MG63 (cell line): ENCODE data around the gene TEX19. TPM values are rescaled to one million over a fixed set of nuclear protein-coding genes. Genes with fewer than 3 reads are reported as not detected.
A peak's percentile ranks its signal among the peaks of the same experiment; 100 is the strongest.

Experiments
- DNase-seq: peaks from one replicate; pipeline ENCODE4 v3.0.0-alpha.2; 2020
- H3K27me3 ChIP-seq: fragments of 250-450 bp; sonication (Bioruptor Pico); 2 replicates; pipeline ENCODE4 v1.5.1; 2020; ENCODE audit warnings: mild to moderate bottlenecking, moderate library complexity
- H3K36me3 ChIP-seq: fragments of 250-450 bp; sonication (Bioruptor Pico); 2 replicates; pipeline ENCODE4 v1.5.1; 2020; ENCODE audit warnings: mild to moderate bottlenecking, moderate library complexity
- H3K4me3 ChIP-seq: fragments of 250-450 bp; sonication (Bioruptor Pico); 2 replicates; pipeline ENCODE4 v1.5.1; 2020; ENCODE audit warnings: mild to moderate bottlenecking, moderate library complexity
- H3K9me3 ChIP-seq: fragments of 250-450 bp; sonication (Bioruptor Pico); 2 replicates; pipeline ENCODE4 v1.5.1; 2020; ENCODE audit warnings: mild to moderate bottlenecking, moderate library complexity
- total RNA-seq: library from RNA; depleted of rRNA; stranded (reverse); fragments of >200 nt; shearing (Covaris generic); gene quantifications from 2 replicates; pipeline ENCODE4 v1.2.3, GENCODE V29; 2014; ENCODE audit warnings: low replicate concordance; rRNA removed

TEX19 gene, protein sequence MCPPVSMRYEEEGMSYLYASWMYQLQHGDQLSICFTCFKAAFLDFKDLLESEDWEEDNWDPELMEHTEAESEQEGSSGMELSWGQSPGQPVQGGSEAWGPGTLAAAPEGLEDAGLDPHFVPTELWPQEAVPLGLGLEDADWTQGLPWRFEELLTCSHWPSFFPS
- 2.3 TPM in 1 of 2 replicates, not detected in the other for total RNA-seq

- Histone ChIP-seq H3K27me3 (no peaks in the 10 kb centered on the region), H3K4me3 (no peak within 1 kb of the TSS), H3K36me3 (no peaks in the 10 kb centered on the region), H3K9me3 (no peaks in the 10 kb centered on the region)
- peak; percentile 33 for DNase-seq
Measured at GRCh38 chr17:82358465-82359350, at the start of gene TEX19. Gene TEX19 (plus strand): TSS chr17:82359247. CDS start chr17:82362151, 2,904 bp downstream.

GRCh38 chr17:82309656-82310570, 49.1 kb upstream of the TEX19 start:
- H3K9me3 ChIP-seq = no peaks in the 10 kb centered on the region
- DNase-seq = no peak
- H3K27me3 ChIP-seq = peaks cover 10% of the 10 kb centered on the region; the same call in 1 of the 2 replicates
- H3K36me3 ChIP-seq = no peaks in the 10 kb centered on the region
- H3K4me3 ChIP-seq = no peak overlapping the region

DNA sequence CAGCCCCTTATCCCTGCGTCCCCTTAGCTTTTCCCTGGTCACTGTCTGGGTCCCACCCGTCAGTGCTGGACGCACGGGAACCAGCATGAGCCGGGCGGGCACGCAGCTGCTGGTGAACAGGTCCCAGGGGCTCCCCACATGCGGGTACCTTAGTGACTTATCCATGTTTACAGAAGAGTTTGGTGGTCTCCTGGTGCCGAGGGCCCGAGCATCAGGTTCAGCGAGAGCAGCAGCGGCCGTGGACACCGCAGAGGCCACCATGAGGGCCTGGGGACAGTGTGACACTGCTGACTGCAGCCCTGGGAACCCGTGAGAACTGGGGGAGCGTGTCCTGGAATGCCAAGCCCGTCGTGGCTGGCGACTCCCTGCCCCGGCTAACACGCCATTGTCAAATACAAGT, 48.2 kb upstream of the TEX19 start:
- peaks cover 10% of the 10 kb centered on the region; the same call in 1 of the 2 replicates for H3K27me3 ChIP-seq
- no peaks in the 10 kb centered on the region for H3K36me3 ChIP-seq
- DNase-seq = no peak
- no peak overlapping the region for H3K4me3 ChIP-seq
- H3K9me3 ChIP-seq = no peaks in the 10 kb centered on the region

DNA sequence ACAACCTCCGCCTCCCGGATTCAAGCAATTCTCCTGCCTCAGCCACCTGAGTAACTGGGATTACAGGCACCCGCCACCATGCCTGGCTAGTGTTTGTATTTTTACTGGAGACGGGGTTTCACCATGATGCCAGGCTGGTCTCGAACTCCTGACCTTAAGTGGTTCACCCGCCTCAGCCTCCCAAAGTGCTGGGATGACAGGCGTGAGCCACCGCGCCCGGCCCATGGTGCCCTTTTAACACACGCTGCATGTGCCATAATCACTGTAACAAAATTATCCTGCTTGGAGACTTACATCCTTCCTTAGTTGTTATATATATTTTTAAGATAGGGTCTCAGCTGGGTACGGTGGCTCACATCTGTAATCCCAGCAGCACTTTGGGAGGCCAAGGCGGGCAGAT, 47.1 kb upstream of the TEX19 start:
- Histone ChIP-seq H3K9me3 (no peaks in the 10 kb centered on the region), H3K36me3 (no peaks in the 10 kb centered on the region), H3K4me3 (no peak overlapping the region), H3K27me3 (peaks cover 10% of the 10 kb centered on the region; the same call in 1 of the 2 replicates)
- no peak for DNase-seq

GRCh38 chr17:82313195-82314011, 45.6 kb upstream of the TEX19 start:
- no peak for DNase-seq
- no peaks in the 10 kb centered on the region for H3K9me3 ChIP-seq
- no peaks in the 10 kb centered on the region for H3K36me3 ChIP-seq
- H3K4me3 ChIP-seq = no peak overlapping the region
- peaks cover 10% of the 10 kb centered on the region; the same call in 1 of the 2 replicates for H3K27me3 ChIP-seq

DNA sequence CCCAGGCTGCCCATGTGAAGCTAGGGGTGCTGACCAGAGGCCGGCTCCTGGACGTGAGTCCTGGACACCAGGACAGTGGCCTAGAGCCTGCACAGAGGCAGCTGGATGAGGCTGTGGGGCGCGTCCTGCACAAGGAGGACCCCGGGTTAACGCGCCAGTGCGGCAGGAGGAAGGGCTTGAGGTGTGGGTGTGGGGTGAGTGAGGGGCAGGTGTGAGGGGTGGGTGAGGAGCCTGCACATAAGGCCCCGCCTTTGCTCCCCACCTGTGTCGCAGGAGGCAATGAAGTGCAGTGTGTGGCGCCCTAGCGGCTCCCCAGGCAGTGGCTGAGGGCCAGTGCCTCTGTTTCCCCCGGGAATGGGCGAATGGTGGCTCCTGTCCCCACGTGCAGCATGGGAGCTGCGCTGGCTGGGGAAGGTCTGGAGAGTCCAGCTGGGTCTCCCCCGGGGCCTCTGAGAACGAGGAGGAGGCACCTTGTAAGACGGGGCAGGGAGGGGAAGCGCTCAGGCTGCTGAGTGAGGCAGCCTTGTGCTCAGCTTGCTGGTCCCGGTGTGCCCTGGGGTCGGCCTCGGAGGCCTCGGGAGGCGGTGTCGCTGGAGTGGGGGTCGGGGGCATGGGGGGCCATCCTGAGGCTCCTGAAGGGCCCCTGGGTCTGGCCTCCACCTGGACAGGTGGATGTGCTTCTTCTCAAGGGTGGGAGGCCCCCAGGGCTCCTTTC, 44.9 kb upstream of the TEX19 start:
- Histone ChIP-seq H3K9me3 (no peaks in the 10 kb centered on the region), H3K4me3 (no peak overlapping the region), H3K36me3 (no peaks in the 10 kb centered on the region), H3K27me3 (peaks cover 6% of the 10 kb centered on the region; the same call in 1 of the 2 replicates)
- DNase-seq = no peak

DNA sequence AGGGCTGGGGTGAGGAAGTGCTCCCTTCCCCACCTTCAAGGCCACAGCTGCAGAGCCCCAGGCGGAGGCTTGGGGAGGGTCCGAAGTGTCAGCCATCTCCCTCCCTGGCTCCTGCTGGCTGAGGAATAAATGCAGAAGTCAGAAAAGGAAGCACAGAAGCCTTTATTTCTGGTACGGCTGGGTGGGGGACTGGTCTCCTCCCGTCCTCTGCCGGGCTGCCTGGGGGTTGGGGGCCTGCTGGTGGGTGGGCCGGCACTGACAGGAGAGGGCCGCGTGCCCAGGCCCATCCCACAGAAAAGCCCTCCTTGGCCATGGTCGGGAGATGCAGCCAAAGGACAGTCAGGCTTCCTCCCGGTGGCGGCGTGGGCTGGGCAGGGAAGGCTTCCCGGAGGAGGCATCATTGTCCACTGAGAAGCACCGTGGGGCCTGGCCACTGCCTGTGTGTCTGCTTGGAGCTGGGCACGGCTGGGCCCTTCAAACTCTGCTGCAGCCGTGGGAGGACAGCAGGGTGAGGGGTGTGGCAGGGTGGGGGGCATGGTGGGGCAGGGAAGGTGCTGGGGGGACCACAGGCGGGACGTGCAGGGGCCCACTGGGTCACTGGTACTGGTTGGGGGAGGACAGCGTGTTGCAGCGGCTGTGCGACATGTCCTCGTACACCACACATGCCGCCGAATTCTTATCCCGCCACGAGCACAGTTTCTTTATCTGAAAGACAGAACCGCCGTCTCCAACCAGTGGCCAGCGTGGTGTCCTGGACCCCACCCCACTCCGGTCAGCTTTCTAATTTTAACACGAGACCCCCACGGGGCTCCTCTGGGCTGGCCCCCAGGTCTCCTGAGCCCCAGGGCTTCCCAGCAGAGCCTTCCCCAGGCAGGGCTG, 44.1 kb upstream of the TEX19 start:
- DNase-seq = no peak
- Histone ChIP-seq H3K9me3 (no peaks in the 10 kb centered on the region), H3K27me3 (peaks cover 2% of the 10 kb centered on the region; the same call in 1 of the 2 replicates), H3K4me3 (no peak overlapping the region), H3K36me3 (no peaks in the 10 kb centered on the region)

DNA sequence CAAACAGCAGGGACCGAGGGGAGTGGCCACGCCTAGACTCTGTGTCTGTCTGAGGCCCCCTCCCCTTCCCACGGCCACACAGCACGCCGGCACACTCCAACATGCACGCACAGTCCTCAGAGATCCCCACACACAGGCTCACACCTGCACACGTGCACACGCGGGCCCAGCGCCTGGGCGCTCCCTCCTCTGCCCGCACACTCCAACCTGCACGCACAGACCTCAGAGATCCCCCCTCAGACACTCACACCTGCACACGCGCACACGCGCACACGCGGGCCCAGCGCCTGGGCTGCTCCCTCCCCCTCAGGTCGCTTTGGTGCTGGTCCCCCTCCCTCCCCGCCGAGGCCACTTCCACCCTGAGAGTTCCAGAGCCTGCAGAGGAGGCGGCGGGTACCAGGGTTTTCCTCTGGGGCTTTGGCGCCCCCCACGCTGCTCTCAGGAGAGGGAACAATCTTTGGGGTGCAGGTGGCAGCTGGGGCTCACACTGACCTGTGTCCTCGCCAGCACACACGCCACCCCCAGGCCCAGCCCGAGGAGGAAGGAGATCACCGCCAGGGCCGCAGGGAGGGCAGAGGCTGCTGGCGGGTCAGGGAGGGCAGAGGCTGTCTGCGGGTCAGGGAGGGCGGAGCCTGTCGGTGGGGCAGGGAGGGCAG, 43.2 kb upstream of the TEX19 start:
- no peaks in the 10 kb centered on the region for H3K36me3 ChIP-seq
- no peaks in the 10 kb centered on the region for H3K27me3 ChIP-seq

DNA sequence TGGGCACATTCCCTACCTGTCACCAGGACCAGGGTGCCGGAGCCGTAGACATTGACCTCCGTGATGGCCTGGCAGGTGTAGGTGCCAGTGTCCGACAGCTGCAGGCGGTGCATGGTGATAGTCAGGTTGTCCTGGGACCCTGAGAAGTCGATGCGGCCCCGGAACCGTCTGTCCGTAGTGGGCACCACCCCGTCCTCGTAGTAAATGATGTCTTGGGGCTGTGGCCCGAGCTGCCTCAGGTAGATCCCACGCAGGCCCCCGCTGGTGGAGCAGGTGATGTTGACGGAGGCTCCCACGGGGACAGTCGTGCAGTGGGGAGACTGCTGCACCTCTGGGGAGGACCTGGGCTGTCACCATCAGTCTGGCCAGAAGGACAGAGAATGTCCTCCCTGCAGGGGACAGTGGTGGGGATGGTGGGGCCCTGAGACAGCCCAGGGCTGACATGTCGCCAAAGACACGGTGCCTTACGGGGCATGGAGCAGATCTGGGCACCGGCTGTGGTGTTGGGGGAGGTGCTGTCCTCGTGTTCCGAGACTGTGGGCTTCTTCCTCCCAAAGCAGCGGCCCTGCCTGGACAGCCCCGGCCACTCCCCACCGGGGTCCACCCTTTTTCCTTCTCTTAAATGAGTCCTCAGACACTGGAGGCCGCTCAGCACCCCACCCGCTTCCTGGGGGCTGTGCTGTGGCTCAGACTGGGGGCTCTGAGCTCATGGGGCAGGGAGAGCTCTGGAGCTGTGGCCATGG, 42.2 kb upstream of the TEX19 start:
- no peaks in the 10 kb centered on the region for H3K36me3 ChIP-seq
- no peak overlapping the region for H3K4me3 ChIP-seq
- DNase-seq = no peak
- no peaks in the 10 kb centered on the region; the same call in 1 of the 2 replicates for H3K27me3 ChIP-seq
- H3K9me3 ChIP-seq = no peaks in the 10 kb centered on the region

More for the DNA sequence above, 43.2 kb upstream of the TEX19 start:
- no peak for DNase-seq
- Histone ChIP-seq H3K4me3 (no peak overlapping the region), H3K9me3 (no peaks in the 10 kb centered on the region)

GRCh38 chr17:82317394-82318168, 41.5 kb upstream of the TEX19 start, which contains the start of gene CD7:
Gene CD7 (minus strand): TSS chr17:82317608. CDS start chr17:82317495, 113 bp downstream.
- H3K9me3 ChIP-seq = no peaks in the 10 kb centered on the region
- DNase-seq = no peak
- no peaks in the 10 kb centered on the region; the same call in 1 of the 2 replicates for H3K27me3 ChIP-seq
- H3K36me3 ChIP-seq = no peaks in the 10 kb centered on the region
- H3K4me3 ChIP-seq = no peak within 1 kb of the TSS

DNA sequence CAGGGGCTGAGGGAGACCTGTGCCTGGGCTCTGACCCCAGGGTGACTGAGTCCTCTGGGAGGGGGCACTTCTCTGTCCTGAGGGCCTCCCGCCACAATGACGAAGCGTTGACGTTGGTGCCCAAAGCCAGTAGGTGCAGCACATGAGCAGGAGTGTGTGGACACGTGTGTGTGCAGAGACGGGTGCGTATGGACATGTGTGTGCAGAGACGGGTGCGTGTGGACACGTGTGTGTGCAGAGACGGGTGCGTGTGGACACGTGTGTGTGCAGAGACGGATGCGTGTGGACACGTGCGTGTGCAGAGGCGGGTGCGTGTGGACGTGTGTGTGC, 40.9 kb upstream of the TEX19 start:
- no peaks in the 10 kb centered on the region for H3K9me3 ChIP-seq
- H3K36me3 ChIP-seq = no peaks in the 10 kb centered on the region
- no peak for DNase-seq
- no peaks in the 10 kb centered on the region; the same call in 1 of the 2 replicates for H3K27me3 ChIP-seq
- H3K4me3 ChIP-seq = no peak overlapping the region

GRCh38 chr17:82318772-82319606, 40.1 kb upstream of the TEX19 start:
- H3K4me3 ChIP-seq = no peak overlapping the region
- no peaks in the 10 kb centered on the region; the same call in 1 of the 2 replicates for H3K27me3 ChIP-seq
- DNase-seq = no peak
- H3K9me3 ChIP-seq = no peaks in the 10 kb centered on the region
- no peaks in the 10 kb centered on the region for H3K36me3 ChIP-seq
